ENCODE measurements around the gene KCTD1.

KCTD1 gene

DNA sequence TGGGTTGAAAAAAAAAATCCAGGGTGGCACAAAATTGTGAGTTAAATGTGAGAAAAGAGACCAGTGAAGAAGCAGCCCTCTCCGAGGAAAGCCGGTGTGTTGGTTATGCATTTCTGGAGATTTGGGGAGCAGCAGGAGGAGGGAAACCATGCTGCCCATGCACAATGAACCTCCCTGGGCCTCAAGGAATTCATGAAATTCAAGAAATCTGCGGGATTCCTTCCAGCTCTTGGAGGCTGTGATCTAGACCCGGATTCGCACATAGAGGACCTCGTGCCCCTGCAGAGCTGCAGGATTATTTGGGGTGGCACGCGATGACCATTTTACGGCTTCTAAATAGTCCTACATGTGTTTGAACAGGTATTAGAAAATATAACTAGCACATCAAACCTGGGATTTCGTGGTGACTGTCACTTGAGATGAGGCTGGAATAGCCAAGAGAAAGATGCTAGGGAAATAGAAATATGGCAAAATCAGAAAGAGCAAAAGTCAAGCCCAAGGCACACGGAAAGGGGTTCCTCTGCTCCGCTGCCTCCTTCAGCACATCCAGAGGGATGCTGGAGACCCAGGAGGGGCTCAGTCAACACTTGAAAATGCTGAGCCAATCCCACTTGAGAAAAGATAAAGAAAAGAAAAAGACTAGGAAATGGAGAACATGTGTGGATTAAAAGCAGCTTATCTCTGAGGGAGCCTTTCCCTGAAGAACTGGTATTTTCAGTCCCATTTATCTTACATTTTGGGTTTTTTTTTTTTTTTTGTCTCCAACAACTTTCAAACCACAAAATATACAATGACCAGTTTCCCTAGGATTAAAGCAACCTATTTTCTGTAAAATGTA is 22.0 kb downstream of the KCTD1 start:
- TF ChIP-seq EZH2 (optimal IDR thresholded peaks at IDR 0.05; ENCODE audit: low read depth, low read length) (no peak), EZH2phosphoT487 (IDR thresholded peaks at IDR 0.05; ENCODE audit: low read length) (no peak)
- TF ChIP-seq, protein P1, sequence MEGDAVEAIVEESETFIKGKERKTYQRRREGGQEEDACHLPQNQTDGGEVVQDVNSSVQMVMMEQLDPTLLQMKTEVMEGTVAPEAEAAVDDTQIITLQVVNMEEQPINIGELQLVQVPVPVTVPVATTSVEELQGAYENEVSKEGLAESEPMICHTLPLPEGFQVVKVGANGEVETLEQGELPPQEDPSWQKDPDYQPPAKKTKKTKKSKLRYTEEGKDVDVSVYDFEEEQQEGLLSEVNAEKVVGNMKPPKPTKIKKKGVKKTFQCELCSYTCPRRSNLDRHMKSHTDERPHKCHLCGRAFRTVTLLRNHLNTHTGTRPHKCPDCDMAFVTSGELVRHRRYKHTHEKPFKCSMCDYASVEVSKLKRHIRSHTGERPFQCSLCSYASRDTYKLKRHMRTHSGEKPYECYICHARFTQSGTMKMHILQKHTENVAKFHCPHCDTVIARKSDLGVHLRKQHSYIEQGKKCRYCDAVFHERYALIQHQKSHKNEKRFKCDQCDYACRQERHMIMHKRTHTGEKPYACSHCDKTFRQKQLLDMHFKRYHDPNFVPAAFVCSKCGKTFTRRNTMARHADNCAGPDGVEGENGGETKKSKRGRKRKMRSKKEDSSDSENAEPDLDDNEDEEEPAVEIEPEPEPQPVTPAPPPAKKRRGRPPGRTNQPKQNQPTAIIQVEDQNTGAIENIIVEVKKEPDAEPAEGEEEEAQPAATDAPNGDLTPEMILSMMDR (IDR thresholded peaks at IDR 0.05; ENCODE audit: low read length): no peak
- Histone ChIP-seq H3K27ac (ENCODE audit: low read length) (no peak overlapping the region), H3K9ac (ENCODE audit: low read length) (no peak overlapping the region), H3K9me2 (replicated peaks; ENCODE audit: insufficient read depth, low read length) (no peaks in the 10 kb centered on the region), H3K27me3 (replicated peaks; ENCODE audit: insufficient read depth, low read length) (no peaks in the 10 kb centered on the region), H3K36me3 (replicated peaks; ENCODE audit: insufficient read depth, low read length) (no peaks in the 10 kb centered on the region), H3K4me2 (ENCODE audit: low read depth, low read length) (no peak overlapping the region), H3K9me3 (replicated peaks; ENCODE audit: insufficient read depth, low read length) (no peaks in the 10 kb centered on the region), H2AFZ (ENCODE audit: low read length) (no peak overlapping the region), H3K4me1 (ENCODE audit: low read length) (no peaks in the 10 kb centered on the region), H4K20me1 (ENCODE audit: insufficient read depth, low read length) (no peaks in the 10 kb centered on the region), H3K79me2 (ENCODE audit: low read length) (no peaks in the 10 kb centered on the region), H3F3A (ENCODE audit: insufficient read depth, low read length) (no peaks in the 10 kb centered on the region), H3K4me3 (ENCODE audit: low read length) (no peak overlapping the region)
- no peak for DNase-seq

DNA sequence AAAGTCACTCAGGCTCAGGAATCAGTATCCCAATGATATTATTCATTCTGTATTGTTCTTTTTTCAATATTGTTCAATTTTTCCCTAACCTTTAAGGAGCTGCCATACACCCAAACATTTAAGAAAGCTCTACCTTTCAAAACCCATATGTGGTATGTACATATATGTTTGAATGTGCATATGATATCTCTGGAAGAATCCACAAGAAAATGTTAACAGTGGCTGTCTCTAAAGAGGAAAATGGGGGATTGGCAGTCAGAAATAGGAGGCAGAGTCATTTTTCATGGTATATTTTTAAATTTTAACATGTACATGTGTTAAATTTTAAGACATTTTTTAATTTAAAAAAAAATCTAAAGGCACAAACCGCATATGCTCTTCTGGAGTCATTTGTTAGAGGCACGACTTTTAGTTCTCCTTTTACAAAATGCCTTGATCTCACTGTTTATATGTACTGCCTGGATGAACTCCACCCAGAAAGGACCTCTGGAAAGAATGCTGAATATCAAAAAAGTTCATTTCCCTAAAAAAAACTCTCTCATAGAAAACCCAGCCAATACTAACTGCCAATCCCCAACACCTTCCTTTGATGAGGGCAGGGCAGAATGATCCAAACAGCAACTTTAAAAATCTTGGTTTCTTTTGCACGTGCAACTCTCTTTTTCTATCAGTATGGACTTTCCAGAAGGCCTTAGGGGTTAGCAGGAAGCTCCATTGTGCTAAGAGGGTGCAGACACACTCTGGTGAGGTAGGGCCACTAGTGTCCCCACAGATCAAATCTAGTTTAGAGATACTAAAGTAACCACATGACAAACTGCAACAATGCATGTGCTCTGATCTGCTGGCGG is 23.6 kb downstream of the KCTD1 start:
- Histone ChIP-seq H3K9ac (ENCODE audit: low read length) (no peak overlapping the region), H3K27me3 (replicated peaks; ENCODE audit: insufficient read depth, low read length) (no peaks in the 10 kb centered on the region), H3K4me1 (ENCODE audit: low read length) (no peaks in the 10 kb centered on the region), H3K9me2 (replicated peaks; ENCODE audit: insufficient read depth, low read length) (no peaks in the 10 kb centered on the region), H4K20me1 (ENCODE audit: insufficient read depth, low read length) (no peaks in the 10 kb centered on the region), H3K79me2 (ENCODE audit: low read length) (no peaks in the 10 kb centered on the region), H3K9me3 (replicated peaks; ENCODE audit: insufficient read depth, low read length) (no peaks in the 10 kb centered on the region), H3K36me3 (replicated peaks; ENCODE audit: insufficient read depth, low read length) (no peaks in the 10 kb centered on the region), H3K4me3 (ENCODE audit: low read length) (no peak overlapping the region), H2AFZ (ENCODE audit: low read length) (no peak overlapping the region), H3F3A (ENCODE audit: insufficient read depth, low read length) (no peaks in the 10 kb centered on the region), H3K4me2 (ENCODE audit: low read depth, low read length) (no peak overlapping the region), H3K27ac (ENCODE audit: low read length) (no peak overlapping the region)
- TF ChIP-seq EZH2phosphoT487 (IDR thresholded peaks at IDR 0.05; ENCODE audit: low read length) (no peak), EZH2 (optimal IDR thresholded peaks at IDR 0.05; ENCODE audit: low read depth, low read length) (no peak)
- TF ChIP-seq, protein P1 (IDR thresholded peaks at IDR 0.05; ENCODE audit: low read length): no peak
- no peak for DNase-seq

DNA sequence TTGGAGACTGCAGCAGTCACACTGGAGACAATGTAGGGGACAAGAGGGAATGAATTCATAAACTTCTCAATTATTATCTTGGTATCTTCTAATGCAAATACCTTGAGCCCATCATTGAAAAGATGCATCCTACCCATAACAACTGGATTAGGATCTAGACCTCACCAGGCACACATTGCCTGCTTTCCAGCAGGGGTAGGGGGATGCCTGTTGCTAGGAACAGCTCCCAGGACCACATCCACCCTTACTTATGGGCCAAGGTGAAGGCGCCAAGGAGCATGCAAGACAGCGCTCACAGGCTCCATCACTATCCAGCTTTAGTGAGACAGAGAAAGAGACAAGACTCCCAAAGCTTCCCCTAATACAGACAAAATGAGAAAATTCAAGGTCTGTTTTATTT is 24.4 kb downstream of the KCTD1 start:
- Histone ChIP-seq H3K9me2 (replicated peaks; ENCODE audit: insufficient read depth, low read length) (no peaks in the 10 kb centered on the region), H3K27me3 (replicated peaks; ENCODE audit: insufficient read depth, low read length) (no peaks in the 10 kb centered on the region), H3K36me3 (replicated peaks; ENCODE audit: insufficient read depth, low read length) (no peaks in the 10 kb centered on the region), H3K9ac (ENCODE audit: low read length) (no peak overlapping the region), H2AFZ (ENCODE audit: low read length) (no peak overlapping the region), H4K20me1 (ENCODE audit: insufficient read depth, low read length) (no peaks in the 10 kb centered on the region), H3K9me3 (replicated peaks; ENCODE audit: insufficient read depth, low read length) (no peaks in the 10 kb centered on the region), H3K4me2 (ENCODE audit: low read depth, low read length) (no peak overlapping the region), H3K79me2 (ENCODE audit: low read length) (no peaks in the 10 kb centered on the region), H3K4me1 (ENCODE audit: low read length) (no peaks in the 10 kb centered on the region), H3K27ac (ENCODE audit: low read length) (no peak overlapping the region), H3K4me3 (ENCODE audit: low read length) (no peak overlapping the region), H3F3A (ENCODE audit: insufficient read depth, low read length) (no peaks in the 10 kb centered on the region)
- no peak for DNase-seq
- TF ChIP-seq EZH2 (optimal IDR thresholded peaks at IDR 0.05; ENCODE audit: low read depth, low read length) (no peak), EZH2phosphoT487 (IDR thresholded peaks at IDR 0.05; ENCODE audit: low read length) (no peak)
- TF ChIP-seq, protein P1 (IDR thresholded peaks at IDR 0.05; ENCODE audit: low read length): no peak

Measured in MM.1S (cell line).